GM18858 (cell line): ENCODE results near the gene AMER3.

Experiments used
- ATAC-seq: cut with Tn5 transposase; IDR thresholded peaks from one replicate; pipeline ENCODE4 v1.9.1; 2021; ENCODE audit not compliant: unreplicated experiment

AMER3 gene

GRCh38 chr2:130813722-130814121, 58.4 kb downstream of the AMER3 start:
- ATAC-seq, result no peak

- ATAC-seq, result no peak
These were observed 59.8 kb downstream of the AMER3 start for GRCh38 chr2:130814931-130815680.
